GM12878 (cell line): ENCODE results near the gene MARVELD1. TPM values are rescaled to one million over a fixed set of nuclear protein-coding genes. Genes with fewer than 3 reads are reported as not detected.

Source experiments
- ATAC-seq: fragments of 200-7000 bp; cut with Tn5 transposase; 3 replicates; pipeline ENCODE4 v1.9.1; 2020; ENCODE audit warnings: mild to moderate bottlenecking, moderate library complexity
- BruUV-seq: library from RNA; stranded (reverse); fragments of 400-500 nt; replicated peaks from 2 replicates; lab custom pipeline; 2021; lab: Mats Ljungman, UMichigan
- CTCF ChIA-PET: fragments of 300-600 bp; sonication (Branson Sonifier 250); formaldehyde crosslinking; extraction: SDS; loops from one replicate; lab custom pipeline; 2021; ENCODE audit warnings: inconsistent platforms; lab: Yijun Ruan, JAX
- POLR2A ChIA-PET: fragments of 350-600 bp; formaldehyde crosslinking; extraction: SDS; loops from one replicate; lab custom pipeline; 2021; ENCODE audit warnings: inconsistent platforms; lab: Charles Lee
- RAD21 ChIA-PET: fragments of 300-600 bp; sonication (Branson Sonifier 250); formaldehyde crosslinking; loops from one replicate; lab custom pipeline; 2023; ENCODE audit warnings: antibody characterized with exemption; ENCODE audit not compliant: unreplicated experiment; lab: Charles Lee
- SMC1A ChIA-PET: fragments of 300-600 bp; sonication (Branson Sonifier 250); formaldehyde crosslinking; loops from one replicate; lab custom pipeline; 2023; ENCODE audit not compliant: unreplicated experiment, uncharacterized antibody; lab: Charles Lee
- DNase-seq: peaks from one replicate; pipeline ENCODE4 v3.0.0-alpha.2; 2011; ENCODE audit warnings: low read depth, low spot score
- FAIRE-seq: peaks from 3 replicates; lab custom pipeline; 2011; peaks lifted over from hg19 to GRCh38; lab: Jason Lieb, UNC
- H2AFZ ChIP-seq: 2 replicates; pipeline ENCODE4 v1.6.0; 2011; ENCODE audit warnings: low read depth, low read length, control low read depth; ENCODE audit not compliant: control insufficient read depth
- H3K27ac ChIP-seq: 2 replicates; pipeline ENCODE4 v1.5.1; 2011; ENCODE audit warnings: control low read depth; ENCODE audit not compliant: control insufficient read depth, insufficient read depth
- H3K27me3 ChIP-seq, 2 experiments: replicated peaks in 1 of 2; 2 replicates each; pipeline versions ENCODE4 v1.6.0 to v1.6.1; 2011; ENCODE audit warnings: low read length in 1 of 2; ENCODE audit not compliant: control insufficient read depth in 2 of 2, insufficient read depth in 2 of 2
- H3K36me3 ChIP-seq, 2 experiments: 2 replicates each; pipeline ENCODE4 v1.5.1; 2011; ENCODE audit warnings: low read length in 1 of 2; ENCODE audit not compliant: control insufficient read depth in 2 of 2, insufficient read depth in 2 of 2
- H3K4me1 ChIP-seq: 2 replicates; pipeline ENCODE4 v1.6.1; 2011; ENCODE audit warnings: mild to moderate bottlenecking, low read length, moderate library complexity, mixed read lengths; ENCODE audit not compliant: control insufficient read depth, insufficient read depth
- H3K4me2 ChIP-seq: 2 replicates; pipeline ENCODE4 v1.6.0; 2011; ENCODE audit warnings: control low read depth; ENCODE audit not compliant: control insufficient read depth, insufficient read depth
- H3K4me3 ChIP-seq: fragments of 200-600 bp; sonication (generic); 2 replicates; pipeline ENCODE4 v1.5.1; 2016
- H3K79me2 ChIP-seq: 2 replicates; pipeline ENCODE4 v1.6.0; 2011; ENCODE audit warnings: low read length; ENCODE audit not compliant: control insufficient read depth, insufficient read depth
- H3K9ac ChIP-seq: 2 replicates; pipeline ENCODE4 v1.8.0; 2011; ENCODE audit warnings: low read length, control low read depth, mixed read lengths; ENCODE audit not compliant: control insufficient read depth, insufficient read depth
- H3K9me3 ChIP-seq: replicated peaks from 3 replicates; pipeline ENCODE4 v1.5.1; 2011; ENCODE audit warnings: mild to moderate bottlenecking, low read length; ENCODE audit not compliant: control insufficient read depth, insufficient read depth
- H4K20me1 ChIP-seq: 2 replicates; pipeline ENCODE4 v1.6.0; 2011; ENCODE audit not compliant: control insufficient read depth, insufficient read depth
- CBX5 ChIP-seq: sonication (generic); IDR thresholded peaks from 2 replicates; pipeline ENCODE4 v1.6.1; 2016; ENCODE audit warnings: low read depth, moderate library complexity, mild to moderate bottlenecking, inconsistent platforms
- DPF2 ChIP-seq: fragments of 450-650 bp; IDR thresholded peaks from 2 replicates; pipeline ENCODE4 v1.6.1; 2017; ENCODE audit warnings: mild to moderate bottlenecking
- EZH2 ChIP-seq: IDR thresholded peaks from 2 replicates; pipeline ENCODE4 v1.6.1; 2012; ENCODE audit warnings: low read depth, mild to moderate bottlenecking, control low read depth, inconsistent platforms, low read length, borderline replicate concordance; ENCODE audit not compliant: control insufficient read depth
- GABPA ChIP-seq: IDR thresholded peaks from 2 replicates; pipeline ENCODE4 v1.6.1; 2014; ENCODE audit warnings: antibody characterized with exemption, low read depth, mild to moderate bottlenecking, inconsistent platforms
- IKZF1 ChIP-seq: fragments of 450-650 bp; conservative IDR thresholded peaks from 2 replicates; pipeline ENCODE4 v1.6.1; 2017; ENCODE audit warnings: antibody characterized with exemption, mild to moderate bottlenecking
- NFXL1 ChIP-seq: fragments of 450-650 bp; IDR thresholded peaks from 2 replicates; pipeline ENCODE4 v1.6.1; 2017; ENCODE audit warnings: antibody characterized with exemption, mild to moderate bottlenecking, borderline replicate concordance
- NRF1 ChIP-seq: conservative IDR thresholded peaks from 2 replicates; pipeline ENCODE4 v1.6.1; 2011; ENCODE audit warnings: mild to moderate bottlenecking, low read depth, low read length, improper control_type of control experiment
- POLR2A ChIP-seq: IDR thresholded peaks from 2 replicates; pipeline ENCODE4 v1.6.1; 2011; ENCODE audit warnings: low read depth, mild to moderate bottlenecking, low read length
- POU2F2 ChIP-seq: IDR thresholded peaks from 3 replicates; pipeline ENCODE4 v1.6.1; 2011; ENCODE audit warnings: low read depth, mild to moderate bottlenecking, low read length, borderline replicate concordance
- SP1 ChIP-seq: IDR thresholded peaks from one replicate; pipeline ENCODE4 v1.6.1; 2011; ENCODE audit warnings: low read depth, low read length
- SREBF2 ChIP-seq: IDR thresholded peaks from 2 replicates; pipeline ENCODE4 v1.6.1; 2012; ENCODE audit warnings: mild to moderate bottlenecking, low read length
- SUPT20H ChIP-seq: IDR thresholded peaks from 2 replicates; pipeline ENCODE4 v1.6.1; 2011; ENCODE audit warnings: low read depth, mild to moderate bottlenecking, low read length, moderate library complexity, borderline replicate concordance; ENCODE audit not compliant: control insufficient read depth
- YY1 ChIP-seq: IDR thresholded peaks from 2 replicates; pipeline ENCODE4 v1.6.1; 2011; ENCODE audit warnings: low read depth, mild to moderate bottlenecking, low read length
- WGBS: methylation state at CpG from one replicate; pipeline ENCODE4 v1.1.6; 2016; ENCODE audit warnings: low lambda C conversion rate; ENCODE audit not compliant: insufficient replicate concordance, insufficient coverage; ENCODE audit errors: missing lambda C conversion rate; 5-methylcytosine and 5-hydroxymethylcytosine counted together
- in situ Hi-C: fragments of 300-500 bp; cut with MboI; formaldehyde crosslinking; loops from 9 replicates; pipeline ENCODE4 v1.14.3; 2018; ENCODE audit warnings: mixed read lengths
- intact Hi-C: fragments of 100-400 bp; cut with micrococcal nuclease; formaldehyde crosslinking; loops from one replicate; pipeline ENCODE4 v1.14.2; 2022; ENCODE audit not compliant: unreplicated experiment
- polyA plus RNA-seq, 11 experiments: library from polyadenylated mRNA; depleted of rRNA in 4 of 11; unstranded in 6 of 11; stranded (reverse) in 5 of 11; fragments of >200 nt; fragmentation: Nextera tagmentation in 4 of 11; fragmentation: Illumina TruSeq in 1 of 11; extraction: Ambion mirVana in 4 of 11; extraction: Trizol in 1 of 11; gene quantifications; 1 replicate in 1 of 11; 2 replicates in 10 of 11; pipeline versions ENCODE4 v1.2.1 to v1.2.3, GENCODE V29; 2011 to 2016; ENCODE audit warnings: inconsistent platforms in 2 of 11, missing spikeins in 2 of 11, low read depth in 1 of 11
- total RNA-seq, 4 experiments: library from RNA; depleted of rRNA in 3 of 4; stranded (reverse); fragments of >200 nt in 3 of 4; fragmentation: Illumina TruSeq in 1 of 4; extraction: Trizol in 1 of 4; gene quantifications; 2 replicates each; pipeline versions ENCODE4 v1.2.1 to v1.2.3, GENCODE V29; 2013 to 2021
- TF ChIP-seq, protein P1 (sequence below): fragments of 450-650 bp; conservative IDR thresholded peaks from 2 replicates; pipeline ENCODE4 v1.6.1; 2017; ENCODE audit warnings: mild to moderate bottlenecking, moderate library complexity
- TF ChIP-seq, protein P2 (sequence below): IDR thresholded peaks from 2 replicates; pipeline ENCODE4 v1.6.1; 2011; ENCODE audit warnings: low read depth, mild to moderate bottlenecking, low read length, moderate library complexity, borderline replicate concordance; ENCODE audit errors: extremely low read depth
- TF ChIP-seq, protein P3 (sequence below): fragments of 450-650 bp; IDR thresholded peaks from 2 replicates; pipeline ENCODE4 v1.6.1; 2017; ENCODE audit warnings: mild to moderate bottlenecking, low read depth, inconsistent platforms; ENCODE audit not compliant: poor library complexity, severe bottlenecking
- TF ChIP-seq, protein P4 (sequence below): fragments of 450-650 bp; IDR thresholded peaks from 2 replicates; pipeline ENCODE4 v1.6.1; 2017; ENCODE audit warnings: mild to moderate bottlenecking, moderate library complexity

The MARVELD1 gene
- total and polyA plus RNA-seq, 10 of the 15 experiments (the other 5 are each of a cell fraction or from before 2014, with no cell fraction given), result 0.54 to 8.4 (median 3.2) TPM

DNA sequence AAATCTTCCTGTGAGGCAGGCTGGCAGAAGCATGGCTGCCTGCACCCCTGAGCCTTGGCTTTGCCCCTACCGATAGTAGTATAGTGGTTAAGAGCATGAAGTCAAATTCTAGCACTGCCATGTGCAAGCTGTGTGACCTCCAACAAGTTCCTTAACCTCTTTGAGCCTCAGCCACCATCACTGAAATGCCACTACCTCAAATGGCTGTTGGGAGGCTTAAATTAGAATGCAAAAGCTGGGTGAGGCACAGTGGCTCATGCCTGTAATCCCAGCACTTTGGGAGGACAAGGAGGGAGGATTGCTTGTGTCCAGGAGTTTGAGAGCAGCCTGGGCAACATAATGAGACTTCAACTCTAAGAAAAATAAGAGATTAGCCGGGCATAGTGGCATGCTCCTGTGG, 49.9 kb downstream of the MARVELD1 start:
- ATAC-seq, result no peak
- in situ Hi-C loops, result no loop called here
- CTCF ChIA-PET, result interaction anchor here (0.6 to 2.3 kb wide), 3 partner anchors 62 to 107 kb away, joined by 3 to 7 read pairs (median 3); no protein-coding TSS in a partner anchor
- H3K79me2 ChIP-seq, result no peaks in the 10 kb centered on the region
- no peak overlapping the region for H3K4me2 ChIP-seq
- SMC1A ChIA-PET, result no interaction called here
- intact Hi-C loops, result no loop called here
- H3K27me3 ChIP-seq, result no peaks in the 10 kb centered on the region
- H3K4me1 ChIP-seq, result peaks cover 9% of the 10 kb centered on the region
- BruUV-seq, result no TSS peak
- no peaks in the 10 kb centered on the region for H3K9me3 ChIP-seq
- no peaks in the 10 kb centered on the region for H4K20me1 ChIP-seq
- H3K9ac ChIP-seq, result no peak overlapping the region
- RAD21 ChIA-PET, result no interaction called here
- 50% methylated on average over 2 of the region's 2 CpGs for WGBS
- no peak for DNase-seq
- no peak overlapping the region for H3K4me3 ChIP-seq
- no peak for FAIRE-seq
- H3K36me3 ChIP-seq, result peaks cover 4 to 16% of the 10 kb centered on the region in 2 experiments
- H2AFZ ChIP-seq, result no peak overlapping the region
- H3K27ac ChIP-seq, result no peak overlapping the region
- POLR2A ChIA-PET, result no interaction called here
- TF ChIP-seq SP1, result no peak
- TF ChIP-seq POU2F2, result no peak
- no peak for TF ChIP-seq POLR2A
- no peak for TF ChIP-seq YY1
- TF ChIP-seq GABPA, result no peak
- TF ChIP-seq IKZF1, result no peak
- TF ChIP-seq SREBF2, result no peak
- TF ChIP-seq, protein P1, sequence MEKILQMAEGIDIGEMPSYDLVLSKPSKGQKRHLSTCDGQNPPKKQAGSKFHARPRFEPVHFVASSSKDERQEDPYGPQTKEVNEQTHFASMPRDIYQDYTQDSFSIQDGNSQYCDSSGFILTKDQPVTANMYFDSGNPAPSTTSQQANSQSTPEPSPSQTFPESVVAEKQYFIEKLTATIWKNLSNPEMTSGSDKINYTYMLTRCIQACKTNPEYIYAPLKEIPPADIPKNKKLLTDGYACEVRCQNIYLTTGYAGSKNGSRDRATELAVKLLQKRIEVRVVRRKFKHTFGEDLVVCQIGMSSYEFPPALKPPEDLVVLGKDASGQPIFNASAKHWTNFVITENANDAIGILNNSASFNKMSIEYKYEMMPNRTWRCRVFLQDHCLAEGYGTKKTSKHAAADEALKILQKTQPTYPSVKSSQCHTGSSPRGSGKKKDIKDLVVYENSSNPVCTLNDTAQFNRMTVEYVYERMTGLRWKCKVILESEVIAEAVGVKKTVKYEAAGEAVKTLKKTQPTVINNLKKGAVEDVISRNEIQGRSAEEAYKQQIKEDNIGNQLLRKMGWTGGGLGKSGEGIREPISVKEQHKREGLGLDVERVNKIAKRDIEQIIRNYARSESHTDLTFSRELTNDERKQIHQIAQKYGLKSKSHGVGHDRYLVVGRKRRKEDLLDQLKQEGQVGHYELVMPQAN, result no peak
- TF ChIP-seq NFXL1, result no peak
- TF ChIP-seq DPF2, result no peak
- TF ChIP-seq, protein P2, sequence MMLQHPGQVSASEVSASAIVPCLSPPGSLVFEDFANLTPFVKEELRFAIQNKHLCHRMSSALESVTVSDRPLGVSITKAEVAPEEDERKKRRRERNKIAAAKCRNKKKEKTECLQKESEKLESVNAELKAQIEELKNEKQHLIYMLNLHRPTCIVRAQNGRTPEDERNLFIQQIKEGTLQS, result no peak
- TF ChIP-seq NRF1, result no peak
- no peak for TF ChIP-seq SUPT20H
- TF ChIP-seq, protein P3, sequence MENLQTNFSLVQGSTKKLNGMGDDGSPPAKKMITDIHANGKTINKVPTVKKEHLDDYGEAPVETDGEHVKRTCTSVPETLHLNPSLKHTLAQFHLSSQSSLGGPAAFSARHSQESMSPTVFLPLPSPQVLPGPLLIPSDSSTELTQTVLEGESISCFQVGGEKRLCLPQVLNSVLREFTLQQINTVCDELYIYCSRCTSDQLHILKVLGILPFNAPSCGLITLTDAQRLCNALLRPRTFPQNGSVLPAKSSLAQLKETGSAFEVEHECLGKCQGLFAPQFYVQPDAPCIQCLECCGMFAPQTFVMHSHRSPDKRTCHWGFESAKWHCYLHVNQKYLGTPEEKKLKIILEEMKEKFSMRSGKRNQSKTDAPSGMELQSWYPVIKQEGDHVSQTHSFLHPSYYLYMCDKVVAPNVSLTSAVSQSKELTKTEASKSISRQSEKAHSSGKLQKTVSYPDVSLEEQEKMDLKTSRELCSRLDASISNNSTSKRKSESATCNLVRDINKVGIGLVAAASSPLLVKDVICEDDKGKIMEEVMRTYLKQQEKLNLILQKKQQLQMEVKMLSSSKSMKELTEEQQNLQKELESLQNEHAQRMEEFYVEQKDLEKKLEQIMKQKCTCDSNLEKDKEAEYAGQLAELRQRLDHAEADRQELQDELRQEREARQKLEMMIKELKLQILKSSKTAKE, result no peak
- TF ChIP-seq, protein P4, sequence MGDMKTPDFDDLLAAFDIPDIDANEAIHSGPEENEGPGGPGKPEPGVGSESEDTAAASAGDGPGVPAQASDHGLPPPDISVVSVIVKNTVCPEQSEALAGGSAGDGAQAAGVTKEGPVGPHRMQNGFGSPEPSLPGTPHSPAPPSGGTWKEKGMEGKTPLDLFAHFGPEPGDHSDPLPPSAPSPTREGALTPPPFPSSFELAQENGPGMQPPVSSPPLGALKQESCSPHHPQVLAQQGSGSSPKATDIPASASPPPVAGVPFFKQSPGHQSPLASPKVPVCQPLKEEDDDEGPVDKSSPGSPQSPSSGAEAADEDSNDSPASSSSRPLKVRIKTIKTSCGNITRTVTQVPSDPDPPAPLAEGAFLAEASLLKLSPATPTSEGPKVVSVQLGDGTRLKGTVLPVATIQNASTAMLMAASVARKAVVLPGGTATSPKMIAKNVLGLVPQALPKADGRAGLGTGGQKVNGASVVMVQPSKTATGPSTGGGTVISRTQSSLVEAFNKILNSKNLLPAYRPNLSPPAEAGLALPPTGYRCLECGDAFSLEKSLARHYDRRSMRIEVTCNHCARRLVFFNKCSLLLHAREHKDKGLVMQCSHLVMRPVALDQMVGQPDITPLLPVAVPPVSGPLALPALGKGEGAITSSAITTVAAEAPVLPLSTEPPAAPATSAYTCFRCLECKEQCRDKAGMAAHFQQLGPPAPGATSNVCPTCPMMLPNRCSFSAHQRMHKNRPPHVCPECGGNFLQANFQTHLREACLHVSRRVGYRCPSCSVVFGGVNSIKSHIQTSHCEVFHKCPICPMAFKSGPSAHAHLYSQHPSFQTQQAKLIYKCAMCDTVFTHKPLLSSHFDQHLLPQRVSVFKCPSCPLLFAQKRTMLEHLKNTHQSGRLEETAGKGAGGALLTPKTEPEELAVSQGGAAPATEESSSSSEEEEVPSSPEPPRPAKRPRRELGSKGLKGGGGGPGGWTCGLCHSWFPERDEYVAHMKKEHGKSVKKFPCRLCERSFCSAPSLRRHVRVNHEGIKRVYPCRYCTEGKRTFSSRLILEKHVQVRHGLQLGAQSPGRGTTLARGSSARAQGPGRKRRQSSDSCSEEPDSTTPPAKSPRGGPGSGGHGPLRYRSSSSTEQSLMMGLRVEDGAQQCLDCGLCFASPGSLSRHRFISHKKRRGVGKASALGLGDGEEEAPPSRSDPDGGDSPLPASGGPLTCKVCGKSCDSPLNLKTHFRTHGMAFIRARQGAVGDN, result no peak
- no peak for TF ChIP-seq EZH2
- TF ChIP-seq CBX5, result no peak
